A673 (cell line): ENCODE results near the gene AANAT. TPM values are rescaled to one million over a fixed set of nuclear protein-coding genes. Genes with fewer than 3 reads are reported as not detected.

Experiments
- BruUV-seq: library from RNA; stranded (reverse); fragments of 400-500 nt; replicated peaks from 2 replicates; lab custom pipeline; 2021; lab: Mats Ljungman, UMichigan
- CTCF ChIA-PET: fragments of 300-600 bp; sonication (Branson Sonifier 250); formaldehyde crosslinking; loops from one replicate; lab custom pipeline; 2022; ENCODE audit warnings: antibody characterized with exemption; lab: Charles Lee
- POLR2A ChIA-PET: fragments of 300-600 bp; sonication (Branson Sonifier 250); formaldehyde crosslinking; loops from one replicate; lab custom pipeline; 2022; ENCODE audit warnings: antibody characterized with exemption; ENCODE audit not compliant: low non-redundant PET; lab: Charles Lee
- DNase-seq: peaks from one replicate; pipeline ENCODE4 v3.0.0-alpha.2; 2015; ENCODE audit warnings: low spot score
- H3K27ac ChIP-seq: fragments of 200-600 bp; sonication (generic); 2 replicates; pipeline ENCODE4 v1.5.1; 2016; ENCODE audit warnings: mixed run types, low read depth, mild to moderate bottlenecking, mixed read lengths, antibody characterized with exemption, low read length; ENCODE audit not compliant: poor library complexity, severe bottlenecking
- H3K27me3 ChIP-seq: fragments of 200-600 bp; sonication (generic); replicated peaks from 2 replicates; pipeline ENCODE4 v1.6.1; 2017; ENCODE audit warnings: mixed run types, low read depth, mild to moderate bottlenecking, mixed read lengths, antibody characterized with exemption, low read length; ENCODE audit not compliant: insufficient read depth, poor library complexity
- H3K36me3 ChIP-seq: fragments of 200-600 bp; sonication (generic); 2 replicates; pipeline ENCODE4 v1.6.1; 2016; ENCODE audit warnings: mixed run types, mild to moderate bottlenecking, mixed read lengths, antibody characterized with exemption, low read length; ENCODE audit not compliant: insufficient read depth, poor library complexity, severe bottlenecking
- H3K4me1 ChIP-seq: fragments of 200-600 bp; sonication (generic); 2 replicates; pipeline ENCODE4 v1.6.1; 2017; ENCODE audit warnings: mixed run types, mild to moderate bottlenecking, mixed read lengths, antibody characterized with exemption, low read length; ENCODE audit not compliant: insufficient read depth, poor library complexity, severe bottlenecking
- H3K4me3 ChIP-seq: fragments of 200-600 bp; sonication (generic); 2 replicates; pipeline ENCODE4 v1.5.1; 2016; ENCODE audit warnings: low read depth, mixed run types, mild to moderate bottlenecking, mixed read lengths, low read length; ENCODE audit not compliant: poor library complexity, severe bottlenecking
- H3K9me3 ChIP-seq: fragments of 200-600 bp; sonication (generic); 2 replicates; pipeline ENCODE4 v1.6.1; 2016; ENCODE audit warnings: mixed run types, low read depth, mild to moderate bottlenecking, mixed read lengths, antibody characterized with exemption, low read length; ENCODE audit not compliant: poor library complexity, severe bottlenecking
- EZH2 ChIP-seq: fragments of 200-600 bp; sonication (generic); IDR thresholded peaks from 2 replicates; pipeline ENCODE4 v1.6.1; 2017; ENCODE audit warnings: borderline replicate concordance, low read depth, mild to moderate bottlenecking, mixed read lengths, antibody characterized with exemption, low read length; ENCODE audit not compliant: poor library complexity, severe bottlenecking
- intact Hi-C: fragments of 100-400 bp; cut with micrococcal nuclease; formaldehyde crosslinking; loops from one replicate; pipeline ENCODE4 v1.10.0; 2022; ENCODE audit not compliant: unreplicated experiment
- total RNA-seq: library from RNA; stranded (reverse); gene quantifications from 2 replicates; pipeline ENCODE4 v1.2.3, GENCODE V29; 2021
- TF ChIP-seq, protein P1 (sequence below): fragments of 300-800, 200-600 bp; sonication (generic); conservative IDR thresholded peaks from 2 replicates; pipeline ENCODE4 v1.5.1; 2017; ENCODE audit warnings: low read depth, mild to moderate bottlenecking, antibody characterized with exemption, low read length, moderate library complexity, mixed read lengths

The AANAT gene
- total RNA-seq, 1 experiment from 2014 or later, result not detected

DNA sequence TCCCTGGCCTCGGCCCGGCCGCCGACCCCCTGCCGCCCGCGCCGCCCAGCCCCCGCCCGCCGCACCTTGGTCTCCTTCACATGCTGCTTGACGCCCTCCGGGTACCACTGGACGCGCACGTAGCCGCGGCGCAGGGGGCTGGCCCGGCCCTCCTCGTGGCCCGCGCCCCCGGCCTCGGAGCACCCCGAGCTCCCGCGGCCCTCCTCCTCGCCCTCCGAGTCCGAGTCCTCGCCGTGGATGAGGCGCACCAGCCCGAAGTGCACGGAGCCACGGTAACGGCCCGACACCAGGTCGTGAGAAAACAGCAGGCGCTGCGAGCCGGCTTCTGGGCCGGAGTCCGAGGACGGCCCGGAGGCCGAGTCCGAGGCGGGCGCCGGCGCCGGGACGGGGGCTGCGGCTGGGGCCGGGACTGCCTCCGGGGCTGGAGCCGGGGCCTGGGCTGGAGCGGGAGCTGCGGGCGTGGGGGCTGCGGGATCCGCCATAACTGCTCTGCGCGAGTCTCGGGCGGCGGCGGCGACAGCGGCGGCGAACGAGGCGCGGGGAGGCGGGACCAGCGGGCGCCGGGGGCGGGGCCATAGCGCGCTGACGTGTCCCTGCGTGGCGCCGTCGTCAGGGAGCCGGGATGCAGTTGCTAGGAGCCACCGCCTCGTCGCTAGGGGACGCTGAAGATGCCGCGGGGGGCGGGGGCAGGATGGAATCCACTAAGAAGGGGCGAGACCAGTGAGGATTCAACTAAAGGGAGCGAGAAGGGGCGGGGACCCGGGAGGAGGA is 14.6 kb upstream of the AANAT start, which contains the start of gene UBE2O:
UBE2O (minus strand) TSS at position 493 of the 771 bp plus-strand sequence; CDS start at position 482, 11 bp downstream.
- Histone ChIP-seq H3K27me3 (no peaks in the 10 kb centered on the region), H3K4me1 (peaks cover 21% of the 10 kb centered on the region), H3K4me3 (peak within 1 kb of the TSS; percentile 84), H3K9me3 (no peaks in the 10 kb centered on the region), H3K36me3 (no peaks in the 10 kb centered on the region), H3K27ac (peak within 1 kb of the TSS; percentile 83)
- TF ChIP-seq EZH2, result no peak
- TF ChIP-seq, protein P1, sequence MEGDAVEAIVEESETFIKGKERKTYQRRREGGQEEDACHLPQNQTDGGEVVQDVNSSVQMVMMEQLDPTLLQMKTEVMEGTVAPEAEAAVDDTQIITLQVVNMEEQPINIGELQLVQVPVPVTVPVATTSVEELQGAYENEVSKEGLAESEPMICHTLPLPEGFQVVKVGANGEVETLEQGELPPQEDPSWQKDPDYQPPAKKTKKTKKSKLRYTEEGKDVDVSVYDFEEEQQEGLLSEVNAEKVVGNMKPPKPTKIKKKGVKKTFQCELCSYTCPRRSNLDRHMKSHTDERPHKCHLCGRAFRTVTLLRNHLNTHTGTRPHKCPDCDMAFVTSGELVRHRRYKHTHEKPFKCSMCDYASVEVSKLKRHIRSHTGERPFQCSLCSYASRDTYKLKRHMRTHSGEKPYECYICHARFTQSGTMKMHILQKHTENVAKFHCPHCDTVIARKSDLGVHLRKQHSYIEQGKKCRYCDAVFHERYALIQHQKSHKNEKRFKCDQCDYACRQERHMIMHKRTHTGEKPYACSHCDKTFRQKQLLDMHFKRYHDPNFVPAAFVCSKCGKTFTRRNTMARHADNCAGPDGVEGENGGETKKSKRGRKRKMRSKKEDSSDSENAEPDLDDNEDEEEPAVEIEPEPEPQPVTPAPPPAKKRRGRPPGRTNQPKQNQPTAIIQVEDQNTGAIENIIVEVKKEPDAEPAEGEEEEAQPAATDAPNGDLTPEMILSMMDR, result peak; percentile 46
- CTCF ChIA-PET, result interaction anchor here (0.7 kb wide), 1 partner anchor 87 kb away, joined by 5 read pairs; no protein-coding TSS in a partner anchor
- intact Hi-C loops, result no loop called here
- BruUV-seq, result no TSS peak
- POLR2A ChIA-PET, result no interaction called here
- peak; percentile 93 for DNase-seq

DNA sequence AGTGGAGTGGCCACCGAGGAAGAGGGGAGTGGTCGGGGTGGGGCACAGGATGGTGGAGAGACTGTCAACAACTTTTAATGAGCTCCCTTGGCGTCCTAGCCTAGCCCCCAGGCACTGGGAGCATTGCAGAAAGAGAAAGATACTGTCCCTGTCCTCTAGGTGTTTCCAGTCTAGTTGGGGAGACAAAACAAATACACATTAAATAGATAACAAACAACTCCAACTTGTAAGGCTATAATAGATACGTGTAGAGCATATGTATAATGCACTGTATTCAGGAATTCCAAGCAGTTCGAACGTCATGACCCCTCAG is 14.0 kb upstream of the AANAT start:
- ChIA-PET POLR2A (no interaction called here), CTCF (no interaction called here)
- Histone ChIP-seq H3K27ac (no peak overlapping the region), H3K27me3 (no peaks in the 10 kb centered on the region), H3K4me1 (peaks cover 15% of the 10 kb centered on the region), H3K4me3 (no peak overlapping the region), H3K36me3 (no peaks in the 10 kb centered on the region), H3K9me3 (no peaks in the 10 kb centered on the region)
- TF ChIP-seq EZH2, result no peak
- TF ChIP-seq, protein P1, result no peak
- BruUV-seq, result no TSS peak
- intact Hi-C loops, result no loop called here
- DNase-seq, result no peak

DNA sequence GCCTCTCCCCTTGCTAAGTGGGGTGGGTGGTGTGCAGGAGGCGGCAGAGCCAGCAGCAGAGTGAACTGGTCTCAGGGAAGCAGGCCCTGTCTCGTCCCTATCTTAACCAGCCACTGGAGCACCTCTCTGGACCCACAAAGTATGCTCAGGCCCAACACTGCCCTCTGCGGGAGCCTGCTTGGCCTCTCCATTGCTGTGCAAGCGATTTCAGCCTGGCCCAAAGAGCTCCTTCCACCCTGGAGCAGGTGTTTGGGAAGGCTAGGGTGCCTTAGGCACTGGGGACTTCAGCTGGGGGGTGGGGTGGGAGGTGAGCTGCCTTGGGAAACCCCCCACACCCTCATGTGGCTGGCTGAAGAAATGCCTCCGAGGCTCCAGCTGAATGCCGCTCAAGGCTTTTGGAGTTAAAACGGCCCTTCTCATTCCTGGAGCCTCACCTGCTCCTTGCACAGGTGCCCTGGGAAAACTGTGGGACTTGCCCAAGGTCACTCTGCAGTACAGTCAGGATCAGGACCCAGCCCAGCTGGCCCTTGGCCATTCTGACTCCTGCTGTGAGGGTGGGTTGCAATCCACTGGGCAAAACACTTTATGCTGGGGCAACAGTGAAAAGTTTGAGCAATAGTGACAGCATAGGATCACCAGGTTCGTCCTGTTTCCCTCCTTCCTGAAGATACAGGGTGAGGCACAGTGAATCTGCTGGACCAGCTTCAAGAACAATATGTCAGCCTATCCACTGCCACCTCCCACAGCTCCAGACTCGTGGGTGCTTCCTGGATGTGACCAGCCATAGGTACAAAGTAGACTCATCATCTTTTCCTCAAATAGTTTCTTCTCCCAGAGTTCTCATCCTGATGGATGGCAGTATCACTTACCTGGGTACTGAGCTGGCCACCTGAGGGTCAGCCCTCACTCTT is 8.6 kb upstream of the AANAT start:
- Histone ChIP-seq H3K9me3 (no peaks in the 10 kb centered on the region), H3K36me3 (no peaks in the 10 kb centered on the region), H3K4me1 (no peaks in the 10 kb centered on the region), H3K4me3 (no peak overlapping the region), H3K27ac (no peak overlapping the region), H3K27me3 (no peaks in the 10 kb centered on the region)
- no TSS peak for BruUV-seq
- TF ChIP-seq EZH2, result no peak
- TF ChIP-seq, protein P1, result peak; percentile 38
- POLR2A ChIA-PET, result no interaction called here
- CTCF ChIA-PET, result interaction anchor here (1.0 to 1.5 kb wide), 2 partner anchors 39 to 45 kb away, joined by 3 to 4 read pairs; no protein-coding TSS in a partner anchor
- intact Hi-C loops, result no loop called here
- DNase-seq, result no peak
